GM06990 (cell line): ENCODE measurements around the gene NTMT1.

Experiments
- DNase-seq: peaks from one replicate; pipeline ENCODE4 v3.0.0-alpha.2; 2011; ENCODE audit not compliant: insufficient read length; ENCODE audit errors: extremely low read depth
- H3K27me3 ChIP-seq: replicated peaks from 2 replicates; pipeline ENCODE4 v1.6.0; 2011; ENCODE audit warnings: low read length; ENCODE audit not compliant: control insufficient read depth, insufficient read depth
- H3K36me3 ChIP-seq: 2 replicates; pipeline ENCODE4 v1.5.1; 2011; ENCODE audit warnings: low read length; ENCODE audit not compliant: control insufficient read depth, insufficient read depth
- H3K4me3 ChIP-seq: replicated peaks from 2 replicates; pipeline ENCODE4 v1.5.1; 2011; ENCODE audit warnings: low read depth, mild to moderate bottlenecking, control low read depth, low read length
- CTCF ChIP-seq: IDR thresholded peaks from 2 replicates; pipeline ENCODE4 v1.5.1; 2011; ENCODE audit warnings: low read length, control low read depth, mild to moderate bottlenecking, inconsistent platforms; ENCODE audit not compliant: insufficient read depth, poor library complexity, severe bottlenecking

NTMT1 gene

GRCh38 chr9:129624168-129624759, 1.7 kb upstream of the NTMT1 start:
- peak; percentile 88 for TF ChIP-seq CTCF
- Histone ChIP-seq H3K36me3 (no peaks in the 10 kb centered on the region), H3K27me3 (no peaks in the 10 kb centered on the region; the same call in 1 of the 2 replicates), H3K4me3 (no peak overlapping the region)
- DNase-seq, result no peak

DNA sequence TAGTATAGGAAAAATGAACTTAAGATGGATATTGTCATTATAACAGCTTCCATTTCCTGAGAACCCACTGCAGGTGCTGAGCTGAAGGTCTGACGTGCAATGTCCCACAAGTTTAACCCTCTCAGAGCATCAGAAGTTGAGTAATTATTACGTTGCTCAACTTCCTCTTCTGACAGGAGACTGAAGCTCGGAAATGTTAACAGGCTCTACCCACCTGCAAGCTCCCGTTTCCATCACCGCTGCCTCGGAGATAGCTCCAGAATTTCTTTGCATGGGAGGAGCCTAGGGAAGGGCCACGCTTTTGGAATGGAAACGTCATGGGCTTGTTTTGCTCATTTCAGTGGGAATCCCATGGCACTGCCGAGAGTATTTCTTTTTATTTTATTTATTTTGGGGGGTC, 1.0 kb upstream of the NTMT1 start:
- Histone ChIP-seq H3K27me3 (no peaks in the 10 kb centered on the region; the same call in 1 of the 2 replicates), H3K36me3 (no peaks in the 10 kb centered on the region), H3K4me3 (no peak overlapping the region)
- DNase-seq, result no peak
- TF ChIP-seq CTCF, result no peak

DNA sequence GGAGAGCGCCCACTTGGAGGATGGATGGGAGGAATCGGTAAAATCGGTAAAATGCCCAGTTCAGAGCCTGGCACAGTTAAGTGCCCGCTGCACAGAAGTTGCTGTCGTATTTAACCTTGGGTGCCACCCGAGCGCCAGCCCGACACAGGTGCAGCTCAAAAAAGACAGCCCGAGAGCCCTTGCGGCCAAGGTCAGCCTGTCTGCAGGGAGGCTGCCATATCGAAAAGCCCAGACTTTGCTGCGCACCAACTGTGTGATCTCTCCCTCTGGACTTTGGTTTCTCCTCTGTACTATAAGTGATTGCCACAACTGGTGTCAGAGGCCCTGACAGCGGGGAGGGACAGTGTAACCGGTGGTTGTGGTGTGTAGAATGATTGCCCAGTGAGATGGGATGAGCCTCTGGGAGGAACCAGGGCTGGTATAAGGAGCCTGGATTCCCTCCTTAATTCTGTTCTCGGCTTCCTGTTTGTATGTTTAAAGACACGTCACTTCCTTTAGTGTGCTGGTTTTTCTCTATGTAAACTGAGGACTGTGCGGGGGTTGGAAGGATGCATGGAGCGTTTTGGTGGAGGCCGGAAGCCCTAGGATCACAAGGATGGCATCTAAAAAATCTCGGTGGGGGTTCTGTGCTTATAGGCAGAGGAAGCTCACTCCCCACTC, 792 bp downstream of the NTMT1 start:
- Histone ChIP-seq H3K27me3 (no peaks in the 10 kb centered on the region), H3K36me3 (no peaks in the 10 kb centered on the region; the same call in 1 of the 2 replicates), H3K4me3 (peak overlapping the region; percentile 73)
- TF ChIP-seq CTCF, result no peak
- DNase-seq, result no peak

- Histone ChIP-seq H3K4me3 (peak overlapping the region; percentile 73), H3K27me3 (no peaks in the 10 kb centered on the region), H3K36me3 (peaks cover 2% of the 10 kb centered on the region)
- no peak for TF ChIP-seq CTCF
- no peak for DNase-seq
These were observed 1.8 kb downstream of the NTMT1 start for GRCh38 chr9:129627556-129628440.

GRCh38 chr9:129628709-129629108, 2.7 kb downstream of the NTMT1 start:
- peaks cover 5% of the 10 kb centered on the region for H3K36me3 ChIP-seq
- H3K4me3 ChIP-seq, result no peak overlapping the region
- TF ChIP-seq CTCF, result no peak

More at GRCh38 chr9:129628709-129629108, 2.7 kb downstream of the NTMT1 start:
- DNase-seq, result no peak
- no peaks in the 10 kb centered on the region for H3K27me3 ChIP-seq
